NK-92 (cell line): Measurements from ENCODE around the gene ATP10B.

Experiments
- DNase-seq: peaks from one replicate; lab custom pipeline; 2025; ENCODE audit not compliant: unreplicated experiment; lab: John Stamatoyannopoulos, UW

ATP10B gene

DNA sequence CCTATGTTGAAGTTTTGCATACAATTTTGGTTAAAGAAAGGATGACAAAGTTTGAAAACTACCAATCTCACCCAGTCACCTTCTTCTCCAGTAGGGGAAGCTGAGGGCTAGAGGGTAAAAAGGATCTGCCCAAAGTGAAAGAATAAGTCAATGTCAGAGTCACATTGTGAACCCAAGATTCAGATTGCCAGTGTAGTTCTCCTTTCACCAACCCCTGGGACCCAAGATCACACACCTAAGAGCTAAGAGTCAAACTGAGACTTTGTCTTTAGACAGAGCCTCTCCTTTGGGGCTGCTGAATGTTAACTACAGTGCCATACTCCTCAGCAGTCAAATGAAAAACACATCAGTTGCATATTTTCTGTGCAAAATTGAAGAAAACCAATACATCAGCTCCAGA lies 210.6 kb downstream of the ATP10B start:
- no peak for DNase-seq

DNA sequence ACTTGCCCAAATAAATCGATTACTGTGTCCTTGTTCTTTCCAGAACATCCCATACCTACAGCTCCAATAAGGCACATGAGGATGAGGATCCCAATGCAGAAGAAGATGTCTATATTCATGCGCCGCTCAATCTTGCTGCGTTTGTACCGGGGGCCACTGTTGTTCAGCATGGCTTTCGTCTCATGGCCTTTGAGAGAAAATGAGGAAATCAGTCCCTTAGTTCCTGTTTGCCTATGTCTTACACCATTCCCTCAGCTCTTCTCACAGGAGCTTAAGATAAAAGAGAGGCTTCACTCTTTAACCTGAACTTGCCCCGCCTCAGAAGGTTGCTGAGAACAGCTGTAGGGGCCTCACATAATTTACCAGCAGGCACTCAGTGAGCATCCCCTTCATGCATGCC lies 211.6 kb downstream of the ATP10B start:
- DNase-seq: no peak

DNA sequence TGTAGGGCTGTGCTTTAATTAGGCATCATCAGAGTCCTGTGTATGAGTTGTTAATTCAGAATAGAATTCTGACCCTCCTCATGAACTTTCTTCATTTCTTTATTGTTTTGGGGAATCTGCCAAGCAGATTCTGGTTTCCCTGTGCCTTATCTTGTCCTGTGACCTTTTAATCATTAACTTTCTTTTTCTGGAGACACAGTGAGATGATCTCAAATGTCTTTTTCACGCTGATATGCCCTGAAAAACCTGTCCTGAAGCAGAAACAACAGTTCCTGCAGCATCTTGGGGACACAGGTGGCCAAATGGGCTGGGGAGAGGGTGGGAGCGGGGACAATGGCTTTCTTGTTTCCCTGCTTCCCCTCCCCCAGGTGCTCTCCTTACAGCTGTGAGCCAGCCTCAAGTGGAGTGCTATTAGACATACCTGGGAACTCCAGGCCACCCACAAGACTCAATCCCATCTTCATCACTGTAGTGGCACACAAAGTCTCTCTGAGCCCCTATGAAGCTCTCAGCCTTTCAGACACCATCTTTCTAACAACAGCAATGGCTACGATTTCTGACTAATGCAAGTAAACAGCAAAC lies 213.8 kb downstream of the ATP10B start:
- no peak for DNase-seq

DNA sequence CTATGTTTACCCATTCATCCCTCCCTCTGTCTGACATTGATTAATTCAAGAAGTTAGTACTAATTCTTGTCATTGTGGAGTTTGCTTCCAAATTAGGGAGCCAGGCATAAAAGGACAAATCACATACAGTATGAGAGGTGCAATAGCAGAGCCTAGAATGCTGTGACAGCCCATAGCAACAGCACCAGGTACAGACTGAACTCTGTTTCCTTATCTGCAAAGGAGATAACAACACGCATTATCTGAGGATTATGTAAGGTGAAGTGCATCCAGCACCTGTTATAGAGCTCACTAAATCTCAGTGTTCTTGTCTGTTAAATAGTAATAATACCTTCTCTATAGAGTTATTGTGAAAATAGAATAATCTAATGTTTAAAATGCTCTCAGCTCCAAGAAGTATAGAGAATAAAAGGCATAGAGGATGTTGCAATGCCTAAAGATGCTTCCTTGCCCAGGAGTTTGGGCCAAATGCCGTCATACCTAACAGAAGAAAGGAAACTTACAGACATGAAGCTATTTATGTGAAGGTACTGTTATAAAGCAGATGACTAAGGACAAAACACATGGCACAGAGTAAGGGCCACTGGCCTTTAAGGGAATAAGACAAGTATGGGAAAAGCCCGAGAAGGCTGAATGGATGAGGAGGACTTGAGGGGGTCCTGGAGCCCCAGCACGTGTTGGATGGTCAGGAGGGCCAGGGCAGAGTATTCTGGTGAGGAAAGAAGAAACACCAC lies 214.5 kb downstream of the ATP10B start:
- no peak for DNase-seq

DNA sequence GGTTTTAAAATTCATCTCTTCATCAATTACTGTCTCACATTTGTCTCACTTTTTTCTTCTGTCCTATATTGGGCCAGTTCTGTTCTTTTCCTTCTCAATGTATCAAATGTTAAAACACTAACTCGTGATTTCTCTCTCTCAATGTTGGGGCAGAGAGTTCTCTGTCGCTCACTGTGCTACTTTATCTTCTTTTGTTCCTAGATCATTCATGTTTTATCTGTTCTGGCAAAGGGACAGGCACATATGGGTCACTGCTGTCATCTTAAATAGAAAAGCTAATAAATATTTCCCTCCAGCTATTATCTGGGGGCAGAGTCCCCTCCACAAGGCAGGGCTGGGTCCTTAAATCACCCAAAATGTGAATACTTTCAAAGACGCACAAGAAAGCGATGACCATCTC lies 216.3 kb downstream of the ATP10B start:
- DNase-seq: no peak

DNA sequence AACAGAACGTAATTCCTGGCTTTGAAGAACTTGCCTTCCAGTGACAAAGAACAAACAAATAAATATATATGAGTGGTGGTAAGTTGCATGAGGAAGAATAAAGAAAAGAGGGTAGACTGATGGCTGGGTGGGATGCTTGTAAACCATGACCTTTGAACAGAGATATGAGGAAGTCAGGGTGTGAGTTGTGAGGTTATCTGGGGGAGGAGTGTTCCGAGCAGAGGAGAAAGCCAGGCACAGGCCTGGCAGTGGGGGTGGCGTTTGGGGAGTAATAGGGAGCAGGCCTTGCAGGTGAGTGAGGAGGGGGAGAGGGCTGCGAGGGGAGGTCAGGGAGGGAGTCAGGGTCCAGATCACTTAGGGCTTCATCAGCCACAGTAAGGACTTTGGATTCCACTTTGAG lies 217.0 kb downstream of the ATP10B start:
- DNase-seq: no peak

DNA sequence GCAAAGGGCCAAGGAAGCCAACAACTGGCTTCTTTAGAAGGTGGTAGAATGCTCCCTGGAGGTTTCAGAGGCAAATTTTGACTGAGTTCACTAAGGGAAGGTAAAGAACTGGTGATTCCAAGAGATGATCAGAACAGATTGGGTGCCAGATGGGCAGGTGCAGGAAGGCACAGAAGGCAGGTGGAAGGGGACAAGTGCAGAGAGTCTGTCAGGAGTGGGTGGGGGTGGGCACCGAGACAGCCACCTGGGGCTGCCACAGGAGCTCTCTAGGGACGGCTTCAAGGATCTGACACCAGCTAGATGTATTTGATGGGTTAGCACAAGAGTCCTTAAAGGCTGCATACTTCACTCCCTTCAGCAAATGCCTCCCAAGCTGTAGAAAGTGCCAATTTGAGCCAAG lies 223.0 kb downstream of the ATP10B start:
- DNase-seq: no peak

DNA sequence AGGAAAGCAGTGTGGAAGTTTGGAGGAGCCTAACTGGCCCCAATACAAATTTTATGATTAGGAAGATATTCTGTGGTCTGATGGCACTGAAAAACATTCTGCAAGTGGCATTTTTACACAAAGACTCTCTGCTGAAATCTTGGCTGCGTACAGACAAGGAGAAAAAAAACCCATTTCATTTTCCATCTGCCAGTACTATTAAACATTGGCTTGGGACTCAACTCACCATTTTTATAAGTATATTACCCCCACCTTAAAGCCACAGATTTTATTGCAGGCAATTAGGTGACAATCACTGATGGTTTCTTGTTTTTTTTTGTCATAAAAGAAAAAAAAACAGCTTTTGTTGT lies 223.4 kb downstream of the ATP10B start:
- DNase-seq: no peak

DNA sequence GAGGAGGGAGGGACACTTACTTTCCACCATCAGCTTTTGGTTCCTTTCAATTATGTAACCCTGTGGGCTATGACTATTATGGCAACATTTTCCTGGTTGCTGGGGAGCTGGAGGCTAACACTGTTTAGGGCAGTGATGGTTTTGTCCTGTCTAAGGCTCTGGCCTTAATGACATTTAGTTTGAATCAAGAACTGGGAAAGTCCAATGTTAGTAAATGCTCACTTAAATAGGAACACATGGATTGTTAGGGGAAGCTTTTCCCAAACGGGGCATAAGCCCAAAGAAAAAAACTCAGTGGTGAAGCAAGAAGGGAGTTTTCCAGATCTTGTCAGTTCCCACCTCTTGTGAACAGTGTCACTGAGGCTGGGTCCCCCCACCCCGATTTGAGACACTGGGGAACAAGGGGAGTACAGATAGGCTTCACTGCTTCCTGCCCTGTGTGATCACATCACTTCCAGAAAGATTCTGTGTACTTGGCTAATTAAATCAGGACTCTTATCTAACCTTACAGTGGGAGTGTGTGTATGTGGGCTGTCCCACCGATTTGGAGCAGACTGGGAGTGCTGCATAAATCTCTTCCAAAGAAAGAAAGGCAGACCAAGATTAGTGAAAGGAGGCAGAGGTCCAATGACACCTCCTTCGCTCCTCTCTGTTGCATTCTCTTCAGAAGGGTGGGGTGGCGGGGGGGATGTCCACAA lies 223.9 kb downstream of the ATP10B start:
- DNase-seq: no peak

DNA sequence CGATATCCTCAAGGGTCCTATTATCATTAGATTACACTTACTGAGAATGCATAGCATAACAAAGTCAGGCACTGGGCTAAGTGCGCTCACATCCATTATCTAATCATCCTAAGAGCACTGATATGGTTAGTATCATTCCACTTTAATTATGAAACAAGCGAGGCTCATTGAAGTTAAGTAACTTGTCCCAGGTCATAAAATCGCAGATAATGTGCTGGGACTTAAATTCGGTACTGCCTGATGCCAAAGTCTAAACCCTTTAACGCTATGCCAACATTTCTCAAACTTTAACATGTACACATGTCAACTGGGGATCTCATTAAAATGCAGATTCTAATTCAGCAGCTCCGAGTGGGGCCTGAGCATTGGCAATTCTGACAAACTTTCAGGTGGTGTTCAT lies 225.7 kb downstream of the ATP10B start:
- no peak for DNase-seq

DNA sequence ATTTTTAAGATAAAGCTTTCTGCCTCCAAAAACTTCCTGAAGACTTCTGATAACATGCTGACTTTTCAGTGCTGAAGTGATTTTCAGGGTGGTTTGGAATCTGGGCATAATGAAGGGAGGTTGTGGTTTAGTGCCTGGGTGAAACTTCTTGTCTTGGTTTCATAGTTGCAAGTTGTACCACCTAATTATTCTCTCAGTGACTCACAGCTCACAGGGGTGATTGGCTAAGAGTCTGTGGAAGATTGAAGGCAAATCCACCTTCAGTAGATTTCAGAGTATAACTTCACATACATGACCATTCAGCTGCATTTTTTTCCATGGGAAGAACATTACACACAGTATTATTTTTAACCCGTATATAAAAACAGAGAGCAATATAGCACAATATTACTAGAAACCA lies 230.5 kb downstream of the ATP10B start:
- no peak for DNase-seq

DNA sequence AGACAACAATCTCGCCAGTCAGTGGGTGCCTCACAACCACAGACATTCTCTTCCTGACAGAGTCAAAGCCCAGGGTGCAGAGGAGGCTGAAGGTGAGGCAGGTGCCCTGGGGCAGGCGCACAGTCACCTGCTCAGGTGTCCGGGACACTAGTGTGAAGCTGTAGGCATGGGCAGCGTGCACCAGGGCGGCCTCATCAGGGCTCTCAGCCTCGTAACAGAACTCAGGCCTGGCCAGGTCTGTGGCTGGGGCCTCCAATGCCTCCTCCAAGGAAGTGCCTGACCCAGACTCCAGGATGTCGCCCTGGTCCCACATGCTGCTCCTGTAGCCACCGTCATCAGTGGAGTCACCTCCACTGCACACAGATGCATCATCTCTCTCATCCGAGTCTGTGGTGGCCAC lies 231.6 kb downstream of the ATP10B start:
- no peak for DNase-seq

DNA sequence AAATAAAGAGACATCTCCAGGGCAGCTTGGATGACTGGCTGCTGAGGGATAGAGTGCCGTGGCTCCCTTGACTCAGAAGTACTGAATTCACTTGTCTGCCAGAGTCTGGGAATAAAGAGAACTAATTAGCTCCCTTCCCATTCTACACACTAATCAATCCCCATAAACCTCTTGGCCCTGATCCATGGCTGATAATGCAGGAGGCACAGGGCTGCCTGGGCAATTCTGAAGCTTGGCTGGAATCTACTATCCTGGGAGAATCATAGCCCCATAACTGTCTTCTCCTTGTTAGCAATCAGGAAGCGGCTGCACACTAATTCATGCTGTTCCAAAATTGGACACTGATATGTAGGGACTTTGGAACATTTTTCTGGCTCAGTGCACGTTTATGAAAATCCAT lies 232.6 kb downstream of the ATP10B start:
- DNase-seq: no peak

DNA sequence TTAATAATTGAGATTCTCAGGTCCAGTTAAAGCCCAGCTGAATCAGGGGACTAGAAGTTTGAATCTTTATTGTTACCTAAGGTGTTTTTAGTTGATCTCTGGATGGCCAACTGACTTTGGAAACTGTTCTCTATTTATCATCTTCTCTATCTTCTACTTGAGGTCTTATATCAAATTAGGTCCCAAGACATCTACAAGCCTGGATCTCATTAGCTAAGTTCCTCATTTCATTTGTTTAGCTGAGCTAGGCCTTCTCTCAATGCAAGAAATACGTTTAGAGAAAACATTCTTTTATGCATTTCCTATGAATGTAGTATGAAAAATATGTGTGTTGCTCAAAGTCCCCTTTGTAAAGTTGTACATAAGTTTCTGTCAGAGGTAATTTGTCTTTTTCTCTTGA lies 233.7 kb downstream of the ATP10B start:
- no peak for DNase-seq

DNA sequence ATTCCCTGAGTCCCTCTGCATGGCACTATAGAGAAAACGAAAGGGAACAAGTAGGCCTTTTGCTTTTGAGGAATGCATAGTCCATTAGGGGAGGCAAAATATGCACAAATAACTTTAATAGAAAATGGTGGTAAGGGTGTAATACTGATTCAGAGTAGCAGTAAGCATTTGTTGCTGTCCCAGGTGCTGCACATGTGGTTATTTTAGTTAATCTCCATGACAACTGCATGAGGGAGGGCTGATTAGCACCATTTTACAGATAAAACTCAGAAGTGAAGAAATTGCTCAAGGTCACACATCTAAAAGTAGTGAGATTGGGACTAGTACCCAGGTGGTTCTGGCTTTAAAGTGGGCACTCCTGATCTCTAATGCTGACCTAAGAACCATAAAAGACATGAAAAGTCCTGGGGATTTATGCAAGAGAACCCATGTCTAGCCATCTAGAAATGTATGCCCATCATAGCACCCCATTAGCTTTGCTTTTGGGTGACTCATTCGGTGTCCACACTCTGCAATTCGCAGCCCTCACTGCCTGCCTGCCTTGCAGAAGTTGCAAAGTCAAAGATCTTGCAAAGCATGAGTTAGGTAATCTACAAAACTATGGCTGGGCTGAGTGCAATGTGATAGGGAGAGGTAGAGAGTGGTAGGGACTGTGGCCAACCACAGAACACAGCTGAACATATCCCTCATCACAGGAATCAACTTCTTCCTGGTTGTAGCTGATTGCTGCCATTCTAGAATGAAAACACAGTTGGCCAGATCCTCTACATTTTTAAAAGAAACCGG lies 235.1 kb downstream of the ATP10B start:
- no peak for DNase-seq

DNA sequence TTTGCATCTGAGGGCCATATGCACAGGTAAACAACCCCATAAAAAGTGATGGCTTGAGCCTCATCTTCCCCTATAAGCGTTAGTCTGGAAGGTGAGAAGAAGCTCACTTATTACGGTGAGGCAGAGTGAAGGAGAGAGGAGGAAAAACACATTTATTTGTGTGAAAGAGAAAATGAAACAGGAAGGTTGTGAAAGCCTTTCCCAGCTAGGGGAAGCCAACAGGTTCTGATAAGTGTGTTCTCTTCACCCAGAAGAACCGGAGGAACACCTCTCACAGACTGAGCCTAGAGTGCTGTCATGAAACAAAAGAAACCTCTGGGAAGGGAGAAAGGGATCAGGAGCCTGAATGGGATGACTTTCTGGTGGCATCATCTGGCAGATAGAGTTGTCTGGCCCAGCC lies 237.9 kb downstream of the ATP10B start:
- no peak for DNase-seq

DNA sequence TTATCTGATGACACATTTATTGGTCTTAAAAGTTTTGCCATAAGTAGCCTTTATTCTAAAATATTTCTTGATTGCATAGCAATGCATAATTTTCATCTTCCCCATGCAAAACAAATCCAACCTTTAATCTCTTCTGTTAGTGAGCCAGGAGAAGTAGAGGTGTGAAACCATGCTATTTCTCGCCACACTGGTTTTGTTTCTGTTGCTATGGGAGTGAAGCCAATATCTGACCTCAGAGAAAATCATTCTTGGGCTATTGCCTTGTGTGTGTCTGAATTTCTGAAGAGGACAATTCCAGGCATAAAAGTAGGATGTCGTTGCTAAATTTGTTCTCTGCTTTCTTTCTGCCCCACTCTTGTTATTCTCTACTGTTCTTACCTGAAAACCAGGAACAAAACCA lies 246.7 kb downstream of the ATP10B start:
- DNase-seq: no peak

DNA sequence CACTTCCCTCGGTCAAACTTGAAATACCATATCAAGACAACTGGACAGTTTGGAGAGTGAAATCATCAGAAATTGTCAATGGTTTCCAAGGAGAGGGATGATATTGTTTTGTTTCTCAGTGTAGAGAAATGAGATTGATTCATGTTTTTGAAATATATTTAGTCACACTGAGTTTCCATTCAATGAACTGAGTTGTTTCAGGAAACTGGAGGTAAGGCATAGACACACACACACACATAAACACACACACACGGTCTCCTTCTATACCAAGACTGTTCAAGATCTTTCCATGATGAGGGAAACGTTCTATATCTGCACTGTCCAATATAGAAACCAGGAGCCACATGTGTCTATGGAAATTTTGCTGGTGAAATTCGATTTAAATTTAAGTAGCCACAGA lies 247.5 kb downstream of the ATP10B start:
- DNase-seq: no peak

DNA sequence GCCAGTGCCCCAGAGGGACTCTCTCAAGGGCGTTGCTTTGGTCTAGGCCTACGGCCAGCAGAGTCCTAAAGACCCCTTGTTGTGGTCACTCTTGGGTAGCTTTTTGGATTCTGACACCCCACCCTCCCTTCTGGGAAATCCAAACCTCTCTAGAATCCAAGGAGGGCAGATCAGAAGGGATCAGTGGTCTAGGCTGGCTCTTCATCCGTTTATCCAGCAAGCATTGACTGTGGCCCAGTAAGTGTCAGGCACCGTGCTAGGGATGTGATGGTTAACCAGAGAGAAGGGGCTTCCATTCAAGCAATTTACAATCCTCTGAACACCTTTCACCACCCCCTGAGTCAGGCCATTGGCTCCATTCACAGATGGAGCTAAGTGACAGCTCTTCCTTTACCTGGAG lies 249.3 kb downstream of the ATP10B start:
- DNase-seq: no peak

DNA sequence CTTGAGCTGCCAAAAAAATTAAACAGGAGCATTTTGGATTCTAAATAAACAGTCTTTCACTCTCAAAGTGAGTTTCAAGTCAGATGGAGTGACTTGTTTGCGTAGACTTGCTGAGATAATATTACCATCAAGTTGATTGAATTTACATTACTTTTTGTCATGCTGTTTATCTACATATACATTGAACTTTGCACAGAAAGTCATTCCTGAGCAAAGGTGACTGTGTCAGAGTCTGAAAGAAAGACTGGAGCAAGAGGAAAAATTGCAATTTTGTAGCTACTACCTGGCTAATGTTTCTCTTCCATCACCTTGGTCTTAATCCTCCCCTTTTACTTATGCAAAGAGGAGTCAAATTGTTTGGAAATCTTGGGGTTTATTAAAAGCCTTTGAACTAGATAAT lies 251.0 kb downstream of the ATP10B start:
- no peak for DNase-seq

DNA sequence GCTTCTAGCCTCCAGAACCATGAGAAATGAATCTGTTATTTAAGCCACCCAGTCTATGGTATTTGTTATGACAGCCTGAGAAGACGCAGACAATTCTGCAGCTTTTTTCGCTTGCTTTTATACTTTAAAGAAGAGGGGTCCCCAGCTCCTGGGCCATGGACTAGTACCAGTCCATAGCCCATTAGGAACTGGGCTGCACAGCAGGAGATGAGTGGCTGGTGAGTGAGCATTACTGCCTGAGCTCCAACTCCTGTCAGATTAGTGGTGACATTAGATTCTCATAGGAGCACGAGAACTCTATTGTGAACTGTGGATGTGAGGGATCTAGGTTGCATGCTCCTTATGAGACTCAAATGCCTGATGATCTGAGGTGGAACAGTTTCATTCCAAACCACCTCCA lies 278.7 kb downstream of the ATP10B start:
- no peak for DNase-seq
